HepG2 (cell line): ENCODE data around the gene PERP. TPM values are rescaled to one million over a fixed set of nuclear protein-coding genes. Genes with fewer than 3 reads are reported as not detected.

Experiments
- ATAC-seq: fragments of 200-7000 bp; cut with Tn5 transposase; 3 replicates; pipeline ENCODE4 v1.9.1; 2020; ENCODE audit warnings: mild to moderate bottlenecking, moderate library complexity
- BruUV-seq: library from RNA; stranded (reverse); fragments of 400-500 nt; replicated peaks from 2 replicates; lab custom pipeline; 2021; lab: Mats Ljungman, UMichigan
- CTCF ChIA-PET: fragments of 300-600 bp; formaldehyde crosslinking; extraction: SDS; loops from one replicate; lab custom pipeline; 2021; ENCODE audit warnings: low total read pairs, inconsistent platforms, low intra/inter-chr PET ratio; lab: Yijun Ruan, JAX
- POLR2A ChIA-PET: fragments of 350-600 bp; sonication (Branson Sonifier 250); formaldehyde crosslinking; loops from one replicate; lab custom pipeline; 2020; ENCODE audit warnings: antibody characterized with exemption, inconsistent platforms; lab: Yijun Ruan, JAX
- DNase-seq: peaks from one replicate; pipeline ENCODE4 v3.0.0-alpha.2; 2015; ENCODE audit warnings: low spot score
- FAIRE-seq: peaks from 3 replicates; lab custom pipeline; 2011; peaks lifted over from hg19 to GRCh38; lab: Jason Lieb, UNC
- H2AFZ ChIP-seq: one replicate; pipeline ENCODE4 v1.6.1; 2011; ENCODE audit warnings: low read length, inconsistent platforms
- H3K27ac ChIP-seq: fragments of 300-600 bp; 3 replicates; pipeline ENCODE4 v1.8.0; 2011; ENCODE audit warnings: mixed run types, mild to moderate bottlenecking, mixed read lengths, low read length, inconsistent platforms; ENCODE audit not compliant: insufficient read depth; ENCODE audit errors: extremely low read length
- H3K27me3 ChIP-seq, 2 experiments: fragments of 200-600 bp in 1 of 2; 2 replicates in 1 of 2; 3 replicates in 1 of 2; pipeline versions ENCODE4 v1.6.0 to v1.8.0; 2011; ENCODE audit warnings: low read length in 2 of 2, mild to moderate bottlenecking in 2 of 2, moderate library complexity in 2 of 2, inconsistent platforms in 1 of 2; ENCODE audit not compliant: insufficient read depth in 2 of 2, control insufficient read depth in 1 of 2
- H3K36me3 ChIP-seq, 2 experiments: fragments of 200-600 bp in 1 of 2; replicated peaks in 1 of 2; 2 replicates in 1 of 2; 3 replicates in 1 of 2; pipeline versions ENCODE4 v1.5.1 to v1.8.0; 2011; ENCODE audit warnings: low read length in 2 of 2, inconsistent platforms in 1 of 2; ENCODE audit not compliant: insufficient read depth in 2 of 2, control insufficient read depth in 1 of 2
- H3K4me1 ChIP-seq: 2 replicates; pipeline ENCODE4 v1.5.1; 2012; ENCODE audit warnings: low read length, inconsistent platforms; ENCODE audit not compliant: insufficient read depth
- H3K4me2 ChIP-seq: 2 replicates; pipeline ENCODE4 v1.6.0; 2011; ENCODE audit warnings: low read depth, low read length, inconsistent platforms
- H3K4me3 ChIP-seq, 3 experiments: fragments of 200-600 bp in 1 of 3; sonication (generic), shearing (Covaris generic) in 1 of 3; replicated peaks in 1 of 3; 2 replicates each; pipeline ENCODE4 v1.5.1; 2011 to 2016; ENCODE audit warnings: low read length in 3 of 3, inconsistent platforms in 2 of 3, low read depth in 2 of 3, mild to moderate bottlenecking in 2 of 3, control low read depth in 1 of 3, mixed read lengths in 1 of 3; ENCODE audit not compliant: insufficient read depth in 1 of 3
- H3K79me2 ChIP-seq: one replicate; pipeline ENCODE4 v1.6.1; 2011; ENCODE audit warnings: low read length, inconsistent platforms; ENCODE audit not compliant: insufficient read depth
- H3K9ac ChIP-seq: 2 replicates; pipeline ENCODE4 v1.6.0; 2011; ENCODE audit warnings: mild to moderate bottlenecking, low read depth, low read length, inconsistent platforms; ENCODE audit not compliant: insufficient read depth
- H3K9me3 ChIP-seq: 2 replicates; pipeline ENCODE4 v1.5.1; 2012; ENCODE audit warnings: mild to moderate bottlenecking, low read length
- H4K20me1 ChIP-seq: 2 replicates; pipeline ENCODE4 v1.6.0; 2011; ENCODE audit warnings: inconsistent platforms, mild to moderate bottlenecking, low read length, moderate library complexity; ENCODE audit not compliant: insufficient read depth
- CENPT ChIP-seq: sonication (generic); formaldehyde crosslinking; IDR thresholded peaks from 2 replicates; pipeline ENCODE4 v1.8.0; 2022; ENCODE audit warnings: low read depth, mild to moderate bottlenecking, moderate library complexity, missing genetic modification reagents
- GATAD1 ChIP-seq: IDR thresholded peaks from 2 replicates; pipeline ENCODE4 v1.6.1; 2016; ENCODE audit warnings: missing genetic modification reagents, missing compliant biosample characterization
- HMGA1 ChIP-seq: sonication (generic); formaldehyde crosslinking; conservative IDR thresholded peaks from 2 replicates; pipeline ENCODE4 v1.4.0; 2020; ENCODE audit warnings: missing genetic modification reagents
- JUN ChIP-seq: sonication (generic); formaldehyde crosslinking; IDR thresholded peaks from 2 replicates; pipeline ENCODE4 v1.4.0; 2020; ENCODE audit warnings: mild to moderate bottlenecking, missing genetic modification reagents
- MAZ ChIP-seq, 2 experiments: sonication (generic) in 1 of 2; formaldehyde crosslinking in 1 of 2; IDR thresholded peaks; 2 replicates each; pipeline versions ENCODE4 v1.5.0 to v1.6.1; 2012 to 2020; ENCODE audit warnings: low read depth in 2 of 2, mild to moderate bottlenecking in 2 of 2, borderline replicate concordance in 1 of 2, improper control_type of control experiment in 1 of 2, low read length in 1 of 2, missing genetic modification reagents in 1 of 2, moderate library complexity in 1 of 2
- MIER3 ChIP-seq: IDR thresholded peaks from 2 replicates; pipeline ENCODE4 v1.6.1; 2016; ENCODE audit warnings: missing compliant biosample characterization, borderline replicate concordance
- SP140L ChIP-seq: sonication (generic); formaldehyde crosslinking; IDR thresholded peaks from 2 replicates; pipeline ENCODE4 v1.4.0; 2020; ENCODE audit warnings: missing genetic modification reagents, borderline replicate concordance
- ZEB1 ChIP-seq: IDR thresholded peaks from 2 replicates; pipeline ENCODE4 v1.6.1; 2012; ENCODE audit warnings: mild to moderate bottlenecking, low read depth, inconsistent platforms; ENCODE audit not compliant: insufficient replicate concordance
- ZNF180 ChIP-seq: sonication (generic); formaldehyde crosslinking; IDR thresholded peaks from 2 replicates; pipeline ENCODE4 v1.4.0; 2020; ENCODE audit warnings: low read depth, missing genetic modification reagents, borderline replicate concordance
- ZNF546 ChIP-seq: sonication (generic); formaldehyde crosslinking; conservative IDR thresholded peaks from 2 replicates; pipeline ENCODE4 v1.8.1; 2023; ENCODE audit warnings: mild to moderate bottlenecking, missing genetic modification reagents
- WGBS: methylation state at CpG from one replicate; pipeline ENCODE4 v1.1.6; 2017; ENCODE audit warnings: low lambda C conversion rate; 5-methylcytosine and 5-hydroxymethylcytosine counted together
- in situ Hi-C: cut with HindIII; loops from 2 replicates; pipeline ENCODE4 v1.10.0; 2017; ENCODE audit warnings: low pct_unique_long_range_greater_than_20kb; ENCODE audit not compliant: extremely low pct_ligation_motif_present
- intact Hi-C: fragments of 100-400 bp; cut with micrococcal nuclease; formaldehyde crosslinking; loops from one replicate; pipeline ENCODE4 v1.10.0; 2022; ENCODE audit not compliant: unreplicated experiment
- polyA plus RNA-seq, 8 experiments: library from polyadenylated mRNA; depleted of rRNA in 3 of 8; stranded (reverse) in 7 of 8; unstranded in 1 of 8; fragments of >200 nt; fragmentation: Illumina TruSeq in 4 of 8; extraction: Trizol in 4 of 8; gene quantifications; 2 replicates each; pipeline versions ENCODE4 v1.2.1 to v1.2.3, GENCODE V29; 2011 to 2016; ENCODE audit warnings: low read depth in 4 of 8, missing spikeins in 1 of 8, mixed read lengths in 1 of 8; ENCODE audit not compliant: insufficient read depth in 1 of 8
- total RNA-seq, 5 experiments: library from RNA; depleted of rRNA; stranded (reverse); fragments of >200 nt; fragmentation: Illumina TruSeq; extraction: Trizol; gene quantifications; 2 replicates each; pipeline ENCODE4 v1.2.3, GENCODE V29; 2016; ENCODE audit warnings: low read depth in 1 of 5
- TF ChIP-seq, protein P1 (sequence below), 2 experiments: sonication (generic) in 1 of 2; formaldehyde crosslinking in 1 of 2; IDR thresholded peaks; 2 replicates each; pipeline versions ENCODE4 v1.4.0 to v1.6.1; 2018 to 2020; ENCODE audit warnings: missing genetic modification reagents in 2 of 2, borderline replicate concordance in 1 of 2, low read depth in 1 of 2, mild to moderate bottlenecking in 1 of 2, missing biosample characterization in 1 of 2
- TF ChIP-seq, protein P2 (sequence below): sonication (generic); formaldehyde crosslinking; IDR thresholded peaks from 2 replicates; pipeline ENCODE4 v1.5.0; 2020; ENCODE audit warnings: mild to moderate bottlenecking, missing genetic modification reagents, borderline replicate concordance

The PERP gene
- total and polyA plus RNA-seq, 2 of the 13 experiments (the other 11 are each of a cell fraction or from before 2014, with no cell fraction given), result 26.0 to 53.0 TPM

DNA sequence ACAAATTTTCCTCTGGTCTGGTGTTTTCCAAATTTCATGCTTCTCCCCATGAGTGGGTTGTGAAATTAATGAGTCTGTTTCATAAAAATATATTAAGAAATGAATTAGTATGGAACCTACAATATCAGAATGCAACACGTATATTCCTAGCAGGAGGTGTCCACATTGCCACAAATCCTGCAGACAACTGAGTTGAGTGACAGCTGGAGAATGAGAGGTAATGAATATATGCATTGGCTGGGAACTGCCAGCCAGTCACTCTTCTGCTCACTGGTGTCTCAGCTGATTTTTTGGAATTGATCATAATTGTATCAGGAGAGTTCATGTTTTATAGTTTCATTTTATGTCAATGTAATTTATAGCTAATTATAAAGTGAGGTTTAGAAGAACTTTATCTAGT is 48.2 kb upstream of the PERP start (continued):
- TF ChIP-seq ZNF180 (CRISPR knock-in tag), result no peak
- no peak for TF ChIP-seq GATAD1 (CRISPR knock-in tag)
- no peak for TF ChIP-seq JUN (CRISPR knock-in tag)
- TF ChIP-seq, all 625 proteins: peak for 0

DNA sequence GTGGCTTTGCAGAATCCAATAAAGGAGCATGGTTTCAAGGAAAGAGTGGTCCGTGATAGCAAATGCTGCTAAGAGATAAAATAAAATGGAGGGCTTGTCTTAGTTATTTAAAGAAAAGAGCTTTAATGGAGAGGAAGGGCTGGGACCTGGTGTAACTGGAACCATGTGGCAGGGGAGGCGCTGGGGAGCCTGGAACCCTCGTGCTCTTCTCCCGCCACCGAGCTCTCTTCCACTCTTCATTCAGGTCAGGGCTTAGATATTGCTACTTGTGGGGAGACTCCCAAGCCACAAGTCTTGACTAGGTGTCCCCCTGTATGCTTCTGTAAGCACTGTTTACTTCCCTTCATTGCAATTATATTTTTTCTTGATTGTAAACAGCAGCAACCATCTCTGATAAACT is 39.3 kb upstream of the PERP start:
- no peak for DNase-seq
- Histone ChIP-seq H3K27me3 (peaks cover 1 to 26% of the 10 kb centered on the region in 2 experiments; a peak in 3 of 5 replicates), H2AFZ (no peak overlapping the region), H3K27ac (no peak overlapping the region), H3K4me3 (no peak overlapping the region), H3K4me2 (no peak overlapping the region), H3K4me1 (no peaks in the 10 kb centered on the region), H3K9me3 (no peaks in the 10 kb centered on the region), H4K20me1 (no peaks in the 10 kb centered on the region), H3K79me2 (no peaks in the 10 kb centered on the region), H3K36me3 (no peaks in the 10 kb centered on the region), H3K9ac (no peak overlapping the region)
- no TSS peak for BruUV-seq
- in situ Hi-C loops, result no loop called here
- TF ChIP-seq HMGA1 (CRISPR knock-in tag), result no peak
- TF ChIP-seq MAZ (IDR thresholded peaks at IDR 0.05; ENCODE audit: borderline replicate concordance, low read depth, low read length), result no peak
- no peak for TF ChIP-seq MAZ (CRISPR knock-in tag; IDR thresholded peaks at IDR 0.05; ENCODE audit: low read depth)
- WGBS, result 41% methylated on average over 5 of the region's 5 CpGs
- ChIA-PET CTCF (no interaction called here), POLR2A (no interaction called here)
- ATAC-seq, result peak; percentile 47
- intact Hi-C loops, result no loop called here
- no peak for FAIRE-seq

DNA sequence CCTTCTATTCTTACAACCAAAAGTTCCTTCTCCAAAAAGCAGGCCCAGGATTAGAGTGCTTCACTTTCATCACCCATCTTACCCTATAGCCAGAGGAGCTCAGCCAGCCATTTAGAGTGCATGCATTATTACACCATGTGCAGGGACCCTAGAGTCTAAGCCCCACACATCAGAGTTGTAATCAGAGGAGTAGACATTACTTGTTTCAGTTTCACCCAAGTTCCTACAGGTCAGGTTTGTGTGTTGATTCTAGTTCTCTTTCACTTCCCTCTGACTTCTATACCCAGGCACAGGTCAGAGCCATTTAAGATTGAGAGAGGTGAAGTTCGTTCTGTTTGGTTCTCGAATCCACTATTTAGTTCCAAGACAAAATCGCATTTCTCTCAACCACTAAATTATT is 38.2 kb upstream of the PERP start:
- FAIRE-seq (no peak), ATAC-seq (no peak), DNase-seq (no peak)
- Histone ChIP-seq H3K4me2 (no peak overlapping the region), H3K79me2 (no peaks in the 10 kb centered on the region), H2AFZ (no peak overlapping the region), H3K9me3 (no peaks in the 10 kb centered on the region), H3K4me1 (no peaks in the 10 kb centered on the region), H3K27ac (no peak overlapping the region), H3K36me3 (no peaks in the 10 kb centered on the region), H3K4me3 (no peak overlapping the region), H4K20me1 (no peaks in the 10 kb centered on the region), H3K27me3 (peaks cover 1 to 26% of the 10 kb centered on the region in 2 experiments; a peak in 3 of 5 replicates), H3K9ac (no peak overlapping the region)
- in situ Hi-C loops, result no loop called here
- ChIA-PET POLR2A (no interaction called here), CTCF (no interaction called here)
- BruUV-seq, result no TSS peak
- intact Hi-C loops, result no loop called here
- 14% methylated on average over 3 of the region's 3 CpGs for WGBS
- TF ChIP-seq SP140L (CRISPR knock-in tag), result no peak
- TF ChIP-seq ZEB1, result no peak
- no peak for TF ChIP-seq CENPT (CRISPR knock-in tag)
- TF ChIP-seq, protein P1, sequence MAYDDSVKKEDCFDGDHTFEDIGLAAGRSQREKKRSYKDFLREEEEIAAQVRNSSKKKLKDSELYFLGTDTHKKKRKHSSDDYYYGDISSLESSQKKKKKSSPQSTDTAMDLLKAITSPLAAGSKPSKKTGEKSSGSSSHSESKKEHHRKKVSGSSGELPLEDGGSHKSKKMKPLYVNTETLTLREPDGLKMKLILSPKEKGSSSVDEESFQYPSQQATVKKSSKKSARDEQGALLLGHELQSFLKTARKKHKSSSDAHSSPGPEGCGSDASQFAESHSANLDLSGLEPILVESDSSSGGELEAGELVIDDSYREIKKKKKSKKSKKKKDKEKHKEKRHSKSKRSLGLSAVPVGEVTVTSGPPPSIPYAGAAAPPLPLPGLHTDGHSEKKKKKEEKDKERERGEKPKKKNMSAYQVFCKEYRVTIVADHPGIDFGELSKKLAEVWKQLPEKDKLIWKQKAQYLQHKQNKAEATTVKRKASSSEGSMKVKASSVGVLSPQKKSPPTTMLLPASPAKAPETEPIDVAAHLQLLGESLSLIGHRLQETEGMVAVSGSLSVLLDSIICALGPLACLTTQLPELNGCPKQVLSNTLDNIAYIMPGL (CRISPR knock-in tag; IDR thresholded peaks at IDR 0.05; ENCODE audit: borderline replicate concordance in 1 of 2, low read depth in 1 of 2), result no peak
- no peak for TF ChIP-seq MIER3
- no peak for TF ChIP-seq ZNF546 (CRISPR knock-in tag)
- TF ChIP-seq, protein P2, sequence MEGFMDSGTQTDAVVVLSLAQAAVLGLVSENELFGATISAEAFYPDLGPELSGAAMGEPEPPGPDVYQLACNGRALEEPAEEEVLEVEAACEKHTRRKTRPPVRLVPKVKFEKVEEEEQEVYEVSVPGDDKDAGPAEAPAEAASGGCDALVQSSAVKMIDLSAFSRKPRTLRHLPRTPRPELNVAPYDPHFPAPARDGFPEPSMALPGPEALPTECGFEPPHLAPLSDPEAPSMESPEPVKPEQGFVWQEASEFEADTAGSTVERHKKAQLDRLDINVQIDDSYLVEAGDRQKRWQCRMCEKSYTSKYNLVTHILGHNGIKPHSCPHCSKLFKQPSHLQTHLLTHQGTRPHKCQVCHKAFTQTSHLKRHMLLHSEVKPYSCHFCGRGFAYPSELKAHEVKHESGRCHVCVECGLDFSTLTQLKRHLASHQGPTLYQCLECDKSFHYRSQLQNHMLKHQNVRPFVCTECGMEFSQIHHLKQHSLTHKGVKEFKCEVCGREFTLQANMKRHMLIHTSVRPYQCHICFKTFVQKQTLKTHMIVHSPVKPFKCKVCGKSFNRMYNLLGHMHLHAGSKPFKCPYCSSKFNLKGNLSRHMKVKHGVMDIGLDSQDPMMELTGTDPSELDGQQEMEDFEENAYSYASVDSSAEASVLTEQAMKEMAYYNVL, result no peak
